Measurements from ENCODE around the gene NANS.
"Not testable (repeated sequence)": the region's sequence is repeated elsewhere in the genome, so short reads cannot be mapped to it uniquely, and the experiment has no call there.

NANS gene

DNA sequence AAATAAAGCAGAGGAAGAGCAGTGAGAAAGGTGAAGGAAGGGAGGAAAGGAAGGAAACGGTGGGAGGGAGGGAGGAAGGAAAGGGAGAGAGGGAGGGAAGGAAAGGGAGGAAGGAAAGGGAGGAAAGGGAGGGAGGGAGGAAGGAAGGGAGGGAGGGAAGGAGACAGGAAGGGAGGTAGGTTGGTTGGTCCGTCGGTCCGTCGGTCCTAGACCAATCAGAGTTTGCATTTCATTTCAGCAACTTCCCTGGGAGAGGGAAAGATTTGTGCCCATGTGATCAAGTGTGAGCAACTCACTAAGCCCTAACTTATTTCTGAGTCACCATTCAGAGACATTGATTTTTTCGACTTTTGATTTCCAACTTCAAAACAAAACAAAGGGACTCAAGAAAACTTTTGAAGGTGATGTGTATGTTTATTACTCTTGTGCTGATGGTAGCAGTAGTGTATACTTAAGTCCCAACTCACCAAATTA lies 18.8 kb downstream of the NANS start:
- in situ Hi-C loops (cut with MboI; ENCODE audit: low sequenced_read_pairs), result loop anchor here (10.0 kb wide), 1 partner anchor 199 kb away; no protein-coding TSS in a partner anchor

DNA sequence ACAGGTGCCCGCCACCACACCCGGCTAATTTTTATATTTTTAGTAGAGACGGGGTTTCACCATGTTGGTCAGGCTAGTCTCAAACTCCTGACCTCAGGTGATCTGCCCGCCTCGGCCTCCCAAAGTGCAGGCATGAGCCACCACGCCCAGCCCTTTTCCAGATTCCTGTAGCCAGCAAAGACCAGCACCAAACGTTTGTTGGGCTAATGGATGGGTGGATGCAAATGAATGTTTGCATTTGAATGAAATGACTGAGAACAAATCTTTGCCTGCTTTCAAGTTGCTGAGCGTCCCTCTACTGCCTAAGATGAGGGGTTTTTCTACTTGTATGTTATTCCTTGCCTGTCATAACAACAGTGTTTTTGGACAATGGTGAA lies 20.0 kb downstream of the NANS start:
- in situ Hi-C loops (cut with MboI; ENCODE audit: low sequenced_read_pairs), result loop anchor here (10.0 kb wide), 1 partner anchor 198 kb away; no protein-coding TSS in a partner anchor

DNA sequence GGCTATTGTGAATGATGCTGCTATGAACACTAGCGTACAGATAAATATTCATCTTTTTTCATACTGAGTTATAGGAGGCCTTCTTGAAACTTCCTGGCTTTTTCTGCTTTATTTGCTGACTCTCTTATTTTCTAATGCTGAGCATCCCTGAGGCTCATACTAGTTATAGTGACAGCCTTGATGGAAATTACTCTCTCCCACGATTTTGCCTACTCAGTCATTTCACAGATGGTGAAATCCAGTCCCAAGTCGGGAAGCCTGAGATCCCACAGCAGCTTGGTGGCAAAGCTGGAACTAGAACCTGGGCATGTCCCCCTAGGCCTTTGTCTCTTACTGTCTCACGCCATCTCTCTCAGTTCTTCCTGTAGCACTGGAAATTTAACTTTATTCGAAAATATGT lies 22.4 kb downstream of the NANS start:
- in situ Hi-C loops (cut with MboI; ENCODE audit: low sequenced_read_pairs), result loop anchor here (10.0 kb wide), 1 partner anchor 196 kb away; no protein-coding TSS in a partner anchor

DNA sequence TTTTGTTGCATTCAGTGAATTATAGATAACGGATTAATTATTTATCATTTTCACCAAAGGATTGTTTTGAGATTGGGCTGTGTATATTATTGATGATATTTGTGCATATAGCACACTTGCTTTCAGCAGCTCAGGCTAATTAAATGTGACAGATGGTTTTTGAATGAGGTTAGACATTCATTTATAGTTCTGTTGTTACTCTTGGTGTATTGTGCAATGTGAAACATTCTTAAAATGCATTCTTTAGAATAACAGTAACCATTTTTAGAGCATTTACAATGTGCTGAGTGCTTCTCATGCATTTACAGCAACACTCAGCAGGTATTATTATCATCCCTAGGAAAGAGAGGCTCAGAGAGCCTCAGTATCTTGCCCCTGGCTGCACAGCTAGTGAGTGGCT lies 23.8 kb downstream of the NANS start:
- in situ Hi-C loops (cut with MboI; ENCODE audit: low sequenced_read_pairs), result no loop called here

DNA sequence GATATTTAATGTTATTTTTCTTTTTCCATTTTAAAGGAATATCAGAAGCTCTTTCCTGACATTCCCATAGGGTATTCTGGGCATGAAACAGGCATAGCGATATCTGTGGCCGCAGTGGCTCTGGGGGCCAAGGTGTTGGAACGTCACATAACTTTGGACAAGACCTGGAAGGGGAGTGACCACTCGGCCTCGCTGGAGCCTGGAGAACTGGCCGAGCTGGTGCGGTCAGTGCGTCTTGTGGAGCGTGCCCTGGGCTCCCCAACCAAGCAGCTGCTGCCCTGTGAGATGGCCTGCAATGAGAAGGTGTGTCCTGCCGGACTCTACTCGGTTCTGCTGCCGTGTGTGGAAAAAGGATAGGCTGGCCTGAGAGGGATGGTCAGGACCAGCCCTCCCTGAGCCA lies 24.2 kb downstream of the NANS start:
- in situ Hi-C loops (cut with MboI; ENCODE audit: low sequenced_read_pairs), result no loop called here

DNA sequence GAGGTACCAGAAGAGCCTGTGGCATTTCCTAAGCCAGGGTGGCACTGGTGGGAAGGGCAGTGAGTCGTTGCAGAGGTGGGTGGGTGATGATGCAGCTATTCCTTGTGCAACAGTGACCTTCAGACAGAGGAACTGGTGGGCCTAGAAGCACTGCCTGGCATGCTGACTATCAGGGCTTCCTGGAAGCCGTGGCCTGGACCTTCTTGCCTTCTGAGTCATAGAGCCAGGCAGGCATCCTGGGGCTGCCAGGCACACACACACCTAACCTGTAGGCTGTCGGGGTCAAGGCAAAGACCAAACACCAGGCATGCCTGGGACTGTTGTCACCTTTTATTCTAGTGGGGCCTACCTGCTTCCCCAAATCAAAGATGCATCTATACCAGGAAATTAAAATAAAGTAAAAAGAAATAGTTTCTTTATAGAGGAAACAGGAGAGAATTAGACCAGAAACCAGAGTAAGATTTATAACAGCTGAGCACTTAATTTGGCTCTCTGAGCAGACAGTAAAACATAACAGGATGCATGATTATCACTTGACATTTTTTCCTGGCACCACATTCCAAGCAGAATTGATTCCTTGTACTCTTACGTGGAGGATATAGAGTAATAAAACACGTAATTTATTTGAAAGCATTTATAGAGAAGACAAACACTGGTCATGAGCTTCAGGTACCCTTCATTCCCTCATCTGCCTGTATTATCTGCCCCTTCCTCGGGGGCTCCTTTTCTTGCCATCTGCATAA lies 25.1 kb downstream of the NANS start:
- in situ Hi-C loops (cut with MboI; ENCODE audit: low sequenced_read_pairs), result no loop called here

DNA sequence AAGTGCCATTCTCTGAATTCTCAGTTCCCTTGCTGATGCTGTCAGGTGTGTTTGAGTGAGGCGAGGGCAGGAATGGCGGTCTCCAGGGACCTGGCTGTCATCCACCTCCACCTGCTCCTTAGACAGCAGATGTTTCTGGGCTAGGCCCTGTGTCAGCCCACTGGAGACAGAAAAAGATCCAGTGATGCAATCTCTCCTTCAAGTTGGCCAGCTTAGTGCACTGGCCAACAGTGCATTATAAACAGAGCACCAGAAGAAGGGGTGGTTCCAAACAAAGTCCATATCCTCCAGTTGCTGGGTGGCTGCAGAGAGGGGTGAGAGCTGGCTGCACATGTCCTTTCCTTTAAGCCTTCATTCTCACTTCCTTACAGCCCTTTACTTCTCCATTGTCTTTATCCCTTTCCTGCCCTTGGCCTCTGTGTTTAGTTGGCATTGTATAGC lies 26.5 kb downstream of the NANS start:
- in situ Hi-C loops (cut with MboI; ENCODE audit: low sequenced_read_pairs), result no loop called here

DNA sequence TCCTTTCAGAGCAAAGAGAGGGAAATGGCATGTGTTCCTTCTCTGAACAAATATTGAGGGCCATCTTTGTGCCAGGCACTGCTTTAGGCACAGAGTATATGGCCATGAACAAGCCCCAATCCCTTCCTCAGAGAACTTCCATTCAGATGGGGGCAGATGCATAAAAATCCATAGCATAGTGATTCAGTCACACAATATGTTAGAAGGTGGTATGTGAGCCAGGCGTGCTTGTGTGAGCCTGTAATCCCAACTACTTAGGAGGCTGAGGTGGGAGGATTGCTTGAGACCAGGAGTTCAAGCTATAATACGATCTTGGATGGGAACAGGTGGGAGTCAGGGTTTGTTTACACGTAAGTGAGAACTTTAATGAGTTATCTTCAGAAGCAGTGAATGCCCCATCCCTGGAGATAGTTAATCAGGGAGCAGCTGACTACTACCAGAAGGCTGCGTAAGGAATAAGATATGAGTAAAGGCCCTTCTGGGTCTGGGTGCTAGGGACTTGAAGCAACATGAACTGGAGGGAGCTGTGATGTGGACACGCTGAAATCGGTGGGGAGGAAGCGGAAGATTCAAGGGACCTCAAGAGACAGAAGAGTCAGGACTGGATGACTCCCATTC lies 27.1 kb downstream of the NANS start:
- in situ Hi-C loops (cut with MboI; ENCODE audit: low sequenced_read_pairs), result no loop called here

DNA sequence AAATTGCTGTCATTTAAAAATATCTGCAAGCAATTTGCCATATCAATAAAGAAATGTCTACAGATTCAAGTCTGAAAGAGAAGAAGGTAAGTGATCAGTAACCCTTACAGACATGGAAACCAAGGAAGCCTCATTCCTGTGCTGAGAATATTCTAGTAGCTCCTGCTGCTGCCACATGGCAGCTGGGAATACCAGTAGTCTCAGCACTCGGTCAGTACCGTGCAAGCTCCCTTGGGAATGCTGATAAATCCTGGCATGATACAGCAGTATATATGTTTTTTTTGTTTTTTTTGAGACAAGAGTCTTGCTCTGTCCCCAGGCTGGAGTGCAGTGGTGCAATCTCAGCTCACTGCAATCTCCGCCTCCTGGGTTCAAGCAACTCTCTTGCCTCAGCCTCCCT lies 27.9 kb downstream of the NANS start:
- in situ Hi-C loops (cut with MboI; ENCODE audit: low sequenced_read_pairs), result no loop called here

DNA sequence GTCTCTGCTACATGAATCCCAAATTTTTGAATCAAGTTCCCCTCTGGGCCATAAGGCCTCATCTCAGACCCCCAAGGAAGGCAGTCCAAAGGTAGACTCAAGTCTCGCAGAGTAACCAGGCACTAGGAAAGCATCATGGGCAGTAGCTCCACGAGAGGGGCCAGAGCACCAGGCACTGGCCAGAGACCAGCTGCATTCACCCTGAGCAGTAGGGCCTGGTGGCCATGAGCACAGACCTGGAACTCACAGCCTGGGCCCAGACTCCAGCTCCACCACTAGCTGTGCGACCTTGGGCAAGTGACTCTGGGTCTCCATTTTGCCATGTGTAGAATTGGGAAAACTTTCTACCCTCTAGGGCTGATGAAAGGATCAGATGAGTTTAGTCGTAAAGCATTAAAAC lies 28.5 kb downstream of the NANS start:
- in situ Hi-C loops (cut with MboI; ENCODE audit: low sequenced_read_pairs), result no loop called here

DNA sequence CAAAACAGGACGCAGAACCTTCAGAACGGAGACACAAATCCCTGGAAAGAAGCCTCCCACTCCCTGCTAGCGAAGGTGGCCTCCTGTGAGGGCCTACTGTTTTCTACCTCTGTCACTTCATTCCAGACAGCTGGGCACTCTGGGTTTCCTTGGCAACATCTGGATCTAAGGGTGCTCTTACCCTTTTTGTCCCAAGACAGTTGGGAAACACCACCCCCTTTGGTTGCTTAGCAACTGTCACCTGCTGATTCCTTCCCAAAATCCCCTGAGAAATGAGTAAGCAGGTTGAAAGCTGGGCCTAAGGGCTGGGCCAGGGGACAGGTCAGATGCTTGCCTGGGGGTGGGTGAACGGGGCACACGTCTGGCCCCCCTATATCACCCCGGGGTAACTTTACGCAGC lies 29.4 kb downstream of the NANS start:
- in situ Hi-C loops (cut with MboI; ENCODE audit: low sequenced_read_pairs), result no loop called here

DNA sequence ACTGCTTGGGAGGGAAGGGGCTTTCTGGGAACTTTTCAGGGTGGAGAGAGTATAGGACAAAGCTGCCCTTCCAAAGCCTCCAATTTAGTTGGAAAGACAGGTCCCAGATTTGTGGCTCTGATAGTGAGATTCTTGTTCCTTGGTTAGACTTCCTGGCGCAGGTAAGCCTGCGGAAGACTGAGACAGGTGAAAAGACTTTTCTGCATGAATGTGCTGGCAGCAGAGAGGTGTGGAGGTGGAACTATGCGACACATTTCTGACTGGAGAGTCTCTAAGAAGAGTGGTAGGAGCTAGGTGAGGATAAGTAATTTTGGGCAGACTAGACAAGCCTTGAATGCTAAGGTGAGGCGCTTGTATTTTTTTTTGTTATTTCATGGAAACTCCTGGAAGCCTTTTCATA lies 29.9 kb downstream of the NANS start:
- in situ Hi-C loops (cut with MboI; ENCODE audit: low sequenced_read_pairs), result no loop called here

DNA sequence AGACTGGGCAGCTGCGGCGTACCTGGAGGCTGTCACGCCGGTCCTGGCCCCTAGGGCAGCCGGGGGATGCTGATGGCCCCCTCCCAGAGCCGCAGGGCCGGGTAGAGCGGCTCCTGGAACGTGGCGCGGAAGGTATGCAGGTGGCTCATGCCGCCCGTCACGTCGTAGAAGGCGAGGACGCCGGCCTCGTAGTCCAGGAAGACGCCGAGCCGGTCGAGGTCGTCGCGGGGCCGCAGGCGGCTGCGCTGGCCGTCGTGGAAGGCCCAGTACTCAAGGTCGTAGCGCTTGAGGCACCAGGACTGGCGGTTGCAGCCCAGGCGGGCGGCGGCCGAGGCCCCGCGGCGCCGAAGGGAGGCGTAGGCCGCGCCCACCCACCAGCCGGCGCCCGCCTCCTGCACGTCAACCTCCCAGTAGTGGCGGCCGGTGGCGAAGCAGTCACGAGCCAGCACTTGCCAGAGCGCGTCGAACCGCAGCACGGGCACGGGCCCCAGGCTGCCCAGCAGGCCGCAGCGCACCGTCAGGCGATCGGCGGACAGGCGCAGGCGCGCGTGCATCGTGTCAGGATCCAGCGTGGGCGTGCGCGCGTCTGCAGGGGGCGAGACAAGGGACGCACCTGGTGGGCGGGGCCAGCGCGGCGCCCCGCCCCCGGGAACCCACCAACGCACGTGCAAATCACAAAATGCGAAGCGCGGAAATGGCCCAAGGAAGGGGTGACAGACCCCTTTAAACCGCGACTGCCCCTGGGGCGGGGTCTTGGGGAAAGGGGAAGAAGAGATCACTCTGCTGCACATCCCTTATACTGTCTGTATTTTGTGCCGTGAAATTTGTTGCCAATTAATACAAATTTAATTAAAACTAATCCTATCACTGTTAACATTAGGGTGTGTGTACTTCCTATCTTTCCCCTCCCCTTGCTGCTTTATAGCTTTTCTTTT lies 31.2 kb downstream of the NANS start:
- in situ Hi-C loops (cut with MboI; ENCODE audit: low sequenced_read_pairs), result no loop called here

DNA sequence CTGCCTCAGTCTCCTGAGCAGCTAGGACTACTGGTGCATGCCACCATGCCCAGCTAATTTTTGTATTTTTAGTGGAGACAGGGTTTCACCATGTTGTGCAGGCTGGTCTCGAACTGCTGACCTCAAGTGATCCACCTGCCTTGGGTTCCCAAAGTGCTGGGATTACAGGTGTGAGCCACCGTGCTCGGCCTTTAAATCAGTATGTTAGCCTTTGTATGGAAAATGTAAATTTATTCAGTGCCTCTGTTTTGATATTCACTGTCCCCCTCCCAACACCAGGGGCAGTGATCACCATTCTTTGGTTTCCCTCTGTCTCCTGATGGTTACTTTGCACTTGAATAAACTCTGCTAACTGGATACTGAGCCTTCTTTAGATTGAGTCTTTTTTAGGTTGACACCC lies 34.1 kb downstream of the NANS start:
- in situ Hi-C loops (cut with MboI; ENCODE audit: low sequenced_read_pairs), result not testable (repeated sequence)

DNA sequence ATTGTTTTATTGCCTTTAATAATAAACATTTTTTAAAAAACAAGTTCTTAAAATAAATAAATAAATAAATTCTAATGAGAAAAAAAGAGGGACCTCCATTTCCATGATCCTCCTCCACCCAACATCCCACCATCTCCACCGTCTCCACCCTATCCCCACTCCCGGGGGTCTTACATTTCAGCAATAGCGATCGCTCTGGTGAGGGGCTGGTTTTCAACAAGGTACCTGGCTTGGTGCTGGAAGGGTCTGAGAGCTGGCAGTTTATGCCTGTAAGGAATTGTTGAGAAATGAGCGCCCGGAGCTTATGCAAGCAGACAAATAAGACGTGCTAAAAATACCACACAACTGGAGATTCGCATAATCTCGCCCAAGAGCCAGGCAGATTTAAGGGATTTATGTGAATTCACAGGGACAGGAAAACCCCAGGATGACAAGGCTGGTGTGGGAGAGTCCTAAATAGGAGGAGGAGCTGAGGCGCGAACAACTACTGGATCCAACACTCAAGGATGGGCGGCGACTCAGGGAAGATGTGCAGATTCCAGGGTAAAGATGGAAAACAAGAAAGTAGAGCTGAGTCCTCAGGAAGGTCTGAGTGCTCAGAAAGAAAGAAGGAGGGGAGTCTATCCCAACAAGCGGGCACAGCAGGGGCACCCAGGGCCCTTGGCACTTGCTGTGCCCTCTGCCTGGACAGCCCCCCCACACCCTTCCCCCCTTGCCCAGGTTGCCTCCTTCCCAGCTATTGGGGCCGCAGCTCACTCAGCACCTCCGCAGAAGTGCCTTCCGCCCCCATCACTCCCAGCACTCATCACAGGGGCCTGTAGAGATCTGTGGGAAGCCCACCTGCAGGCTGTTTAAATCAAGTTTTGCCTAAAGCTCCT lies 35.4 kb downstream of the NANS start:
- in situ Hi-C loops (cut with MboI; ENCODE audit: low sequenced_read_pairs), result no loop called here

DNA sequence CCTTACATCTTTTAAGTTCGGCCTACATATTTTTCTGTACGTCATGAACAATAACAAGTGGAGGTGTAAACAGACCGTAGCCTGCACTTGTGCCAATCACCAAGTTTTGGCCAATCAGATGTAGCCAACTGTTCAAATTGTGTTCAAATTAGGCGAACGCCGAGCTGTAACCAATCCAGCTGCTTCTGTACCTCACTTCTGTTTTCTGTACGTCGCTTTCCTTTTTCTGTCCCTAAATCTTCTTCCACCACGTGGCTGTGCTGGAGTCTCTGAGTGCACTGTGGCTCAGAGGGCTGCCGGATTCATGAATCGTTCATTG lies 36.0 kb downstream of the NANS start:
- in situ Hi-C loops (cut with MboI; ENCODE audit: low sequenced_read_pairs), result no loop called here

DNA sequence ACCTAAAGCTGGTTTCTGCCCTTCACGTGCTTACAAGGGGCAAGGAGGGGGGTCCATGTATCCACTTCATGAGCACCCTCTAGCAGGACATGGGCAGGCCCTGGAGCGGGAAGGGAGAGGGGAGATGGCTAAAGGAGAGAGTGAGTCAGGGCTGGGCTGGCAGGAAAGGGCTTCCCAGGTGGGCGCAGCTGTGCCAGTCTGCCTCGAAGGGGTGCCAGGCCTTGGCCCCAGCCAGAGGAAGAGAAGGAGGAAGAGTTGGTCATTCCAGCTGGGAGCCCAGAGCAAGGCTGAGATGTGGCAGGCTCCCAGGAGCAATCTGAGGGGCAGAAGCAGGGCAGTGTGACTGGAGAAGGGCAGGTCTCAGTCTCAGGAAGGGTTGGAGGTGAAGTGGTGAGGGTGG lies 37.8 kb downstream of the NANS start:
- in situ Hi-C loops (cut with MboI; ENCODE audit: low sequenced_read_pairs), result no loop called here

DNA sequence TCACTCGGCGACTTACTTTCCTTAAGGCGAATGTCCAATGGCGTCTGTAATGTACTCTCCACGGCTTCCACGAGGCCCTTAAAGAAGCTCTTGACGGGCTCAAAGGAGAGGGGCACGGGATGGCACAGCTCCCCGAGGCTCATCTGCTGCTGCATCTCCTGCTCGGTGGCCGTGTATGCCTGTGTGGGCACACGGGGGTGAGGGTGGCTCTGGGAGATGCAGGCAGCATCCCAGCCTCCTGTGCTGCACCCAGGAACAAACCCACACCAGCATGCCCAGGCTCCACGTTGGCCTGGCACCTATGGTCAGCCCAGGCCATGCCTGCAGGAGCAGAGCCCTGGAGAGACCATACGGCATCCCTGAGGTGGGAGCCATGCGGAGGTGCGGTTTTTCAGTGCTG lies 38.3 kb downstream of the NANS start:
- in situ Hi-C loops (cut with MboI; ENCODE audit: low sequenced_read_pairs), result no loop called here

DNA sequence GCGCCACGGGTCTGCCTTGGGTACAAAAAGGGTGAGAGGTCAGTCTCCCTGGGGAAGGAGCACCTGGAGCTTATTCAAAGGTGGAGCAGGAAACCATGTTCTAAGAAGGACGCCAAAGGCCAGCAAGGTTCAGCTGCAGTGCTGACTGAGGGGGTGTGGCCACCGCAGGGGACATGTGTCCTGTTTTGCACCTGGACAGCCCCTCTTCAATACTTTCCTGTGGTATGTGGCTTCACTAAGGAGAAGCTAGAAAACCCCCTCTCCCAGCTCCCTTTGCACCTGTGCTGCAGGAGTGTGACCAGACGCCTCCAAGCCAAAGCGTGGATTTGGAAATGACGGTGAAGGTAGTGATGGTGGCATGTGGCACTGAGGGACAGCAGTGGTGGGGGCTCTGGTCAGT lies 38.9 kb downstream of the NANS start:
- in situ Hi-C loops (cut with MboI; ENCODE audit: low sequenced_read_pairs), result no loop called here

DNA sequence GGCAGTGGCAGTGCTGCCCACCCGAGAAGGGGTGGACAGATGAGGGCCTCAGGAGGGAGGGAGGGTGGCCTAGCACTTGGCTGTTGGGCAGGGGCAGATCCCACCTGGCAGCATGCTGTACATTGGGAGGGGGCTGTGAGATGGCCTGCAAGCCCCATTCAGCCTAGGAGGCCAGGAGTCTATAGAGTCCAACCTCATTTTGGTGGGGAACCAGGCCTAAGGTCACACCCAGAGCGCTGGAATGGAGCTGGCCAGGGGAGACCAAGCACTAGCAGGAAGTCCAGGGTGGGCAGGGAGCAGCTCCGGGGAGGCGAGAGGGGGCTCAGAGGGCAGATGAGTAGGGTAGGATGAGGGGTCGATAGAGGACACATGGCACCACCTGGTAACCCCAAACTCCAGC lies 39.6 kb downstream of the NANS start:
- in situ Hi-C loops (cut with MboI; ENCODE audit: low sequenced_read_pairs), result no loop called here

DNA sequence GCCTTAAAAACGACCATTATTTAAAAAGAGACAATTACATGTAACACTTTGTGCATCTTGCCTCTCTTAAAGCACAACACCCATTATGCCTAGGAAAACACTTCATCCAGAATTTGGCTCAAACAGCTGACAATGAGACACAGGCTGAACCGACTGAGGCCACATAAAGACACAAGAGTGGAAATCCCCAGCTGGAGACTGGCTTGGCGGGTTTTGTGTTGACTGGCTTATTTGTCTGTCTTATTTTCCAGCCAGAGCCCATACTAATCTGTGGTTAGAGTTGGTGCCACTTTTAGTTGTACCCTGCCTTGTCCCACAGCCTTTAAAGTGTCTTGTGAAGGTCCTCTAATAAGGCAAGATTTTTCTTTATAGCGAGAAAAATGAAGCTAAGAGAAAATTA lies 41.3 kb downstream of the NANS start:
- in situ Hi-C loops (cut with MboI; ENCODE audit: low sequenced_read_pairs), result no loop called here
